ENCODE measurements around the gene PDE4B. TPM values are rescaled to one million over a fixed set of nuclear protein-coding genes. Genes with fewer than 3 reads are reported as not detected.
"Not testable (repeated sequence)": the region's sequence is repeated elsewhere in the genome, so short reads cannot be mapped to it uniquely, and the experiment has no call there.

The PDE4B gene
- polyA plus RNA-seq, 2 of the 4 experiments (the other 2 are of a cell fraction) = 20.2 to 56.8 TPM

- WGBS (ENCODE audit: missing lambda C conversion rate) = 69% methylated on average over 3 of the region's 3 CpGs
- Histone ChIP-seq H3K27ac (no peak overlapping the region), H3K9me3 (peaks cover 11% of the 10 kb centered on the region; the same call in 2 of the 3 replicates), H3K4me1 (no peaks in the 10 kb centered on the region), H3K4me3 (no peak overlapping the region), H3K4me2 (no peak overlapping the region)
- DNase-seq (ENCODE audit: low read depth in 1 of 2, low spot score in 1 of 2) (no peak), FAIRE-seq (no peak), ATAC-seq (no peak)
- ChIA-PET CTCF (no interaction called here), POLR2A (no interaction called here)
- TF ChIP-seq CEBPB (IDR thresholded peaks at IDR 0.05) (peak; percentile 8 to 42; a peak in 2 of 4 replicates), KDM1A (IDR thresholded peaks at IDR 0.05; ENCODE audit: low read depth) (no peak)
Observed at GRCh38 chr1:66416295-66416694, 623.6 kb downstream of the PDE4B start.

GRCh38 chr1:66418021-66418420 is 625.3 kb downstream of the PDE4B start:
- Histone ChIP-seq H3K4me3 (no peak overlapping the region), H3K9me3 (peaks cover 11% of the 10 kb centered on the region; the same call in 2 of the 3 replicates), H3K4me2 (no peak overlapping the region), H3K4me1 (no peaks in the 10 kb centered on the region), H3K27ac (no peak overlapping the region)
- ChIA-PET CTCF (no interaction called here), POLR2A (no interaction called here)
- 88% methylated on average over 1 of the region's 1 CpG for WGBS (ENCODE audit: missing lambda C conversion rate)
- no peak for DNase-seq (ENCODE audit: low read depth in 1 of 2, low spot score in 1 of 2)
- FAIRE-seq = no peak
- TF ChIP-seq NPAS2 (CRISPR knock-in tag; IDR thresholded peaks at IDR 0.05; ENCODE audit: borderline replicate concordance) = no peak
- no peak for TF ChIP-seq RFX5 (IDR thresholded peaks at IDR 0.05)
- no peak for TF ChIP-seq EP300 (IDR thresholded peaks at IDR 0.05)
- no peak for TF ChIP-seq FOSB (CRISPR knock-in tag; IDR thresholded peaks at IDR 0.05)
- no peak for TF ChIP-seq MAZ (IDR thresholded peaks at IDR 0.05; ENCODE audit: borderline replicate concordance, low read depth, low read length)
- TF ChIP-seq, protein P1, sequence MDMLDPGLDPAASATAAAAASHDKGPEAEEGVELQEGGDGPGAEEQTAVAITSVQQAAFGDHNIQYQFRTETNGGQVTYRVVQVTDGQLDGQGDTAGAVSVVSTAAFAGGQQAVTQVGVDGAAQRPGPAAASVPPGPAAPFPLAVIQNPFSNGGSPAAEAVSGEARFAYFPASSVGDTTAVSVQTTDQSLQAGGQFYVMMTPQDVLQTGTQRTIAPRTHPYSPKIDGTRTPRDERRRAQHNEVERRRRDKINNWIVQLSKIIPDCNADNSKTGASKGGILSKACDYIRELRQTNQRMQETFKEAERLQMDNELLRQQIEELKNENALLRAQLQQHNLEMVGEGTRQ (IDR thresholded peaks at IDR 0.05) = no peak
- no peak for TF ChIP-seq HEYL (CRISPR knock-in tag; IDR thresholded peaks at IDR 0.05)
- TF ChIP-seq EHF (CRISPR knock-in tag; IDR thresholded peaks at IDR 0.05) = no peak
- TF ChIP-seq KDM1A (IDR thresholded peaks at IDR 0.05; ENCODE audit: low read depth) = no peak
- TF ChIP-seq ATOH8 (CRISPR knock-in tag; IDR thresholded peaks at IDR 0.05; ENCODE audit: low read depth) = no peak
- TF ChIP-seq SMC3 (IDR thresholded peaks at IDR 0.05) = no peak
- TF ChIP-seq KDM5A (IDR thresholded peaks at IDR 0.05) = no peak
- TF ChIP-seq CHD2 (IDR thresholded peaks at IDR 0.05; ENCODE audit: low read length, partially characterized antibody) = no peak
- ATAC-seq = no peak

DNA sequence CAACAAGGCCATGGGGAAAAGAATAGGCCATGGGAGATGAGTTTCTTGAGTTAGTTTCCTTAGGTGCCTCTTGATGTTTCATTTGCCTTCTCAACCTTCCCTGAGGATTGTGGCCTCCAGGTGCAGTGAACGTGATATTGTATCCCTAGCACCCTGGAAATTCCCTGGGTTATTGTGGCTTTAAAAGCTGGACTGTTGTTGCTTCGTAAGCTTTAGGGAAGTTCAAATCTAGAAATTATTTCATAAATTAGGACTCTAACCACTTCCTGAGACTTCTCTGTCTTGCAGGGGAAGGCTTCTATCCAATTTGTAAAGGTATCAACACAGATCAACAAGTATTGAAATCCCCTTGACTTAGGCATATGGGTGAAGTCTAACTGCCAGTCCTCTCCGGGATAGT is 627.5 kb downstream of the PDE4B start:
- WGBS (ENCODE audit: missing lambda C conversion rate) = 76% methylated on average over 3 of the region's 3 CpGs
- H3K4me2 ChIP-seq; FAIRE-seq; H3K27ac ChIP-seq; H3K4me1 ChIP-seq; POLR2A ChIA-PET; H3K4me3 ChIP-seq; ATAC-seq; DNase-seq (ENCODE audit: low read depth in 1 of 2, low spot score in 1 of 2); CTCF ChIA-PET: not testable (repeated sequence)
- peaks cover 11% of the 10 kb centered on the region; the same call in 2 of the 3 replicates for H3K9me3 ChIP-seq

DNA sequence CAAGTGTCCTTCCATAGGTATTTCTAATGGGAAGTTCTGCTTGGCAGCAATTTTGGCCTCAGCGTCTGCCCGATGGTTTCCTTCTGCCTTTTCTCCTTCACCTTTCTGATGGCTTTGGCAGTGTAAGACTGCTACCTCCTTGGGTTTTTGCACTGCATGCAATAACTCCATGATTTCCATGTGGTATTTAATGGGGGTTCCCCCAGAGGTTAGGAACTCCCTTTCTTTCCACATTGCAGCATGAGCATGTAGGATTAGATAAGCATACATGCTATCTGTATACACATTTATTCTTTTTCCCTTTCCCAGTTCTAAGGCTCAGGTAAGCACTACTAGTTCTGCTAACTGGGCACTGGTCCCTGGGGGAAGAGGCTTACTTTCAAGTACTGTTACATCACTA is 628.2 kb downstream of the PDE4B start:
- CTCF ChIA-PET; FAIRE-seq; POLR2A ChIA-PET; H3K4me2 ChIP-seq; DNase-seq (ENCODE audit: low read depth in 1 of 2, low spot score in 1 of 2); ATAC-seq; H3K4me1 ChIP-seq; H3K27ac ChIP-seq; H3K4me3 ChIP-seq: not testable (repeated sequence)
- H3K9me3 ChIP-seq = peaks cover 11% of the 10 kb centered on the region; the same call in 2 of the 3 replicates
- 100% methylated on average over 2 of the region's 2 CpGs for WGBS (ENCODE audit: missing lambda C conversion rate)

GRCh38 chr1:66422804-66423203 is 630.1 kb downstream of the PDE4B start:
- Histone ChIP-seq H3K9me3 (peaks cover 3% of the 10 kb centered on the region; the same call in 1 of the 3 replicates), H3K4me2 (no peak overlapping the region), H3K27ac (no peak overlapping the region), H3K4me1 (no peaks in the 10 kb centered on the region), H3K4me3 (no peak overlapping the region)
- DNase-seq (ENCODE audit: low read depth in 1 of 2, low spot score in 1 of 2) = no peak
- ChIA-PET CTCF (no interaction called here), POLR2A (no interaction called here)
- TF ChIP-seq NPAS2 (CRISPR knock-in tag; IDR thresholded peaks at IDR 0.05; ENCODE audit: borderline replicate concordance) (no peak), MAFK (IDR thresholded peaks at IDR 0.05; ENCODE audit: partially characterized antibody) (no peak), HEYL (CRISPR knock-in tag; IDR thresholded peaks at IDR 0.05) (no peak), ESRRA (IDR thresholded peaks at IDR 0.05; ENCODE audit: borderline replicate concordance, low read length) (no peak), KDM1A (IDR thresholded peaks at IDR 0.05; ENCODE audit: low read depth) (no peak), MYC (IDR thresholded peaks at IDR 0.05; ENCODE audit: borderline replicate concordance, low read length) (no peak), FOSL2 (IDR thresholded peaks at IDR 0.05) (no peak), FOSL2 (CRISPR knock-in tag; IDR thresholded peaks at IDR 0.05) (no peak), CHD2 (IDR thresholded peaks at IDR 0.05; ENCODE audit: low read length, partially characterized antibody) (no peak), EHMT2 (IDR thresholded peaks at IDR 0.05; ENCODE audit: low read depth) (no peak), HOXB13 (CRISPR knock-in tag; IDR thresholded peaks at IDR 0.05; ENCODE audit: low read depth) (no peak), SMC3 (IDR thresholded peaks at IDR 0.05) (no peak)
- TF ChIP-seq, protein P2, sequence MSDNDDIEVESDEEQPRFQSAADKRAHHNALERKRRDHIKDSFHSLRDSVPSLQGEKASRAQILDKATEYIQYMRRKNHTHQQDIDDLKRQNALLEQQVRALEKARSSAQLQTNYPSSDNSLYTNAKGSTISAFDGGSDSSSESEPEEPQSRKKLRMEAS (IDR thresholded peaks at IDR 0.05) = no peak
- FAIRE-seq = no peak
- WGBS (ENCODE audit: missing lambda C conversion rate) = 79% methylated on average over 4 of the region's 4 CpGs
- no peak for ATAC-seq

Data from A549 (cell line).